ENCODE measurements around the gene TMPRSS13.
"Not testable (repeated sequence)": the region's sequence is repeated elsewhere in the genome, so short reads cannot be mapped to it uniquely, and the experiment has no call there.

TMPRSS13 gene

GRCh38 chr11:117929142-117929915 is at the start of gene TMPRSS13:
Gene TMPRSS13, minus strand, starts transcription at chr11:117929402. Its CDS starts 95 bp downstream, at chr11:117929307.
- H2AFZ ChIP-seq (ENCODE audit: low read depth, low read length), result peak within 1 kb of the TSS; percentile 16; the same call in 1 of the 2 replicates
- DNase-seq (no peak), ATAC-seq (ENCODE audit: insufficient read depth, low read depth) (no peak)
- H3K9ac ChIP-seq (ENCODE audit: low read depth, low read length), result peak within 1 kb of the TSS; percentile 58
- H3K79me2 ChIP-seq (ENCODE audit: insufficient read depth, low read length), result no peaks in the 10 kb centered on the region
- no peak for TF ChIP-seq EZH2 (IDR thresholded peaks at IDR 0.05; ENCODE audit: borderline replicate concordance, low read depth, low read length, severe bottlenecking)
- no peak for TF ChIP-seq CTCF (IDR thresholded peaks at IDR 0.05; ENCODE audit: borderline replicate concordance, extremely low read depth, low read length, poor library complexity, severe bottlenecking)
- peaks cover 71% of the 10 kb centered on the region for H3K4me1 ChIP-seq (ENCODE audit: insufficient read depth, low read length)
- peak within 1 kb of the TSS; percentile 54 for H3K4me2 ChIP-seq (ENCODE audit: insufficient read depth, low read length)
- no peaks in the 10 kb centered on the region for H3K27me3 ChIP-seq (ENCODE audit: insufficient read depth, low read length, poor library complexity)
- H3K4me3 ChIP-seq (ENCODE audit: low read depth in 1 of 2, low read length in 2 of 2), result peak within 1 kb of the TSS in 1 of 2 experiments; percentile 32; a peak in 2 of 4 replicates
- H3K9me3 ChIP-seq (ENCODE audit: insufficient read depth, low read length, severe bottlenecking), result no peaks in the 10 kb centered on the region
- no peaks in the 10 kb centered on the region for H3K36me3 ChIP-seq (ENCODE audit: insufficient read depth, low read length)
- no peaks in the 10 kb centered on the region for H4K20me1 ChIP-seq (ENCODE audit: insufficient read depth, low read length)
- peak within 1 kb of the TSS; percentile 99 for H3K27ac ChIP-seq (ENCODE audit: low read length)

GRCh38 chr11:117978991-117979390 is 49.8 kb upstream of the TMPRSS13 start:
- Histone ChIP-seq H3K9me3 (ENCODE audit: insufficient read depth, low read length, severe bottlenecking) (no peaks in the 10 kb centered on the region), H2AFZ (ENCODE audit: low read depth, low read length) (no peak overlapping the region), H3K9ac (ENCODE audit: low read depth, low read length) (no peak overlapping the region), H3K27me3 (ENCODE audit: insufficient read depth, low read length, poor library complexity) (no peaks in the 10 kb centered on the region), H4K20me1 (ENCODE audit: insufficient read depth, low read length) (no peaks in the 10 kb centered on the region), H3K4me3 (ENCODE audit: low read depth in 1 of 2, low read length in 2 of 2) (no peak overlapping the region), H3K4me1 (ENCODE audit: insufficient read depth, low read length) (peaks cover 8% of the 10 kb centered on the region), H3K36me3 (ENCODE audit: insufficient read depth, low read length) (no peaks in the 10 kb centered on the region), H3K79me2 (ENCODE audit: insufficient read depth, low read length) (no peaks in the 10 kb centered on the region), H3K4me2 (ENCODE audit: insufficient read depth, low read length) (no peak overlapping the region), H3K27ac (ENCODE audit: low read length) (no peak overlapping the region)
- DNase-seq (no peak), ATAC-seq (ENCODE audit: insufficient read depth, low read depth) (no peak)
- TF ChIP-seq EZH2 (IDR thresholded peaks at IDR 0.05; ENCODE audit: borderline replicate concordance, low read depth, low read length, severe bottlenecking), result no peak
- TF ChIP-seq CTCF (IDR thresholded peaks at IDR 0.05; ENCODE audit: borderline replicate concordance, extremely low read depth, low read length, poor library complexity, severe bottlenecking), result no peak

GRCh38 chr11:117978291-117978910 is 49.2 kb upstream of the TMPRSS13 start:
- not testable (repeated sequence) for H3K4me2 ChIP-seq (ENCODE audit: insufficient read depth, low read length); H2AFZ ChIP-seq (ENCODE audit: low read depth, low read length); H4K20me1 ChIP-seq (ENCODE audit: insufficient read depth, low read length); H3K27me3 ChIP-seq (ENCODE audit: insufficient read depth, low read length, poor library complexity); H3K9ac ChIP-seq (ENCODE audit: low read depth, low read length); H3K36me3 ChIP-seq (ENCODE audit: insufficient read depth, low read length); H3K4me3 ChIP-seq (ENCODE audit: low read depth in 1 of 2, low read length in 2 of 2); DNase-seq; H3K79me2 ChIP-seq (ENCODE audit: insufficient read depth, low read length); H3K9me3 ChIP-seq (ENCODE audit: insufficient read depth, low read length, severe bottlenecking); H3K27ac ChIP-seq (ENCODE audit: low read length); H3K4me1 ChIP-seq (ENCODE audit: insufficient read depth, low read length); ATAC-seq (ENCODE audit: insufficient read depth, low read depth)

- H3K9ac ChIP-seq (ENCODE audit: low read depth, low read length); H3K27me3 ChIP-seq (ENCODE audit: insufficient read depth, low read length, poor library complexity); H4K20me1 ChIP-seq (ENCODE audit: insufficient read depth, low read length); H3K27ac ChIP-seq (ENCODE audit: low read length); H3K79me2 ChIP-seq (ENCODE audit: insufficient read depth, low read length); H3K4me2 ChIP-seq (ENCODE audit: insufficient read depth, low read length); H3K9me3 ChIP-seq (ENCODE audit: insufficient read depth, low read length, severe bottlenecking); H3K4me1 ChIP-seq (ENCODE audit: insufficient read depth, low read length); H2AFZ ChIP-seq (ENCODE audit: low read depth, low read length); H3K4me3 ChIP-seq (ENCODE audit: low read depth in 1 of 2, low read length in 2 of 2); ATAC-seq (ENCODE audit: insufficient read depth, low read depth); H3K36me3 ChIP-seq (ENCODE audit: insufficient read depth, low read length): not testable (repeated sequence)
- DNase-seq, result peak; percentile 65
These were observed 48.5 kb upstream of the TMPRSS13 start for GRCh38 chr11:117977612-117978264.
